ENCODE results near the gene PCDH19. TPM values are rescaled to one million over a fixed set of nuclear protein-coding genes. Genes with fewer than 3 reads are reported as not detected.

Gene PCDH19
- total and polyA plus RNA-seq, 12 donors: 0.07 to 0.35 (median 0.14) TPM; not detected in 1

DNA sequence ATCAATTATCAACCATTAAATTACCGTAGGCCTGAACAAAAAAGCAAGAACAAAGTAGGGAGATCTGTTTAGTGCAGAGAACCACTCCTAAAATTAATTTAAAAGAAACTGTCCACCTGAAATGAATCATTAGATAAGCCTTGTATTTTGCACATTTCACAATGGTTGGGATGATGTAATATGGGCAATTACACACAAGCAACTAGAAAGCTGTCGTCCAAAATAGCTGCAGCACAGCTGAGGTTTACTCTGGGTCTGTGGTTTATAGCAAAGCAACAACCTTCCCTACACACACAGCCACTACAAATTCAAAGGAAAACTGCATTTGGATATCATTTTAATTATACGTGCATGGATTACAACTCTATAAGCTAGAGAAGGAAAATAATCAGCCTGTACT is 28.5 kb downstream of the PCDH19 start:
- no peak for DNase-seq
- H3K36me3 ChIP-seq (replicated peaks in 1 of 2): no peaks in the 10 kb centered on the region
- intact Hi-C loops (cut with DNase I): no loop called here
- H3K27me3 ChIP-seq: peaks cover 5% of the 10 kb centered on the region
- TF ChIP-seq, protein P1, sequence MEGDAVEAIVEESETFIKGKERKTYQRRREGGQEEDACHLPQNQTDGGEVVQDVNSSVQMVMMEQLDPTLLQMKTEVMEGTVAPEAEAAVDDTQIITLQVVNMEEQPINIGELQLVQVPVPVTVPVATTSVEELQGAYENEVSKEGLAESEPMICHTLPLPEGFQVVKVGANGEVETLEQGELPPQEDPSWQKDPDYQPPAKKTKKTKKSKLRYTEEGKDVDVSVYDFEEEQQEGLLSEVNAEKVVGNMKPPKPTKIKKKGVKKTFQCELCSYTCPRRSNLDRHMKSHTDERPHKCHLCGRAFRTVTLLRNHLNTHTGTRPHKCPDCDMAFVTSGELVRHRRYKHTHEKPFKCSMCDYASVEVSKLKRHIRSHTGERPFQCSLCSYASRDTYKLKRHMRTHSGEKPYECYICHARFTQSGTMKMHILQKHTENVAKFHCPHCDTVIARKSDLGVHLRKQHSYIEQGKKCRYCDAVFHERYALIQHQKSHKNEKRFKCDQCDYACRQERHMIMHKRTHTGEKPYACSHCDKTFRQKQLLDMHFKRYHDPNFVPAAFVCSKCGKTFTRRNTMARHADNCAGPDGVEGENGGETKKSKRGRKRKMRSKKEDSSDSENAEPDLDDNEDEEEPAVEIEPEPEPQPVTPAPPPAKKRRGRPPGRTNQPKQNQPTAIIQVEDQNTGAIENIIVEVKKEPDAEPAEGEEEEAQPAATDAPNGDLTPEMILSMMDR (IDR thresholded peaks at IDR 0.05): no peak
- TF ChIP-seq POLR2A (IDR thresholded peaks at IDR 0.05): no peak
- no peak overlapping the region for H3K27ac ChIP-seq
- H3K4me3 ChIP-seq: no peak overlapping the region
- H3K9me3 ChIP-seq (replicated peaks in 1 of 3): no peaks in the 10 kb centered on the region
- 54 to 68% (median 58%) methylated on average over 3 of the region's 3 CpGs for WGBS, 4 donors
- no peaks in the 10 kb centered on the region for H3K4me1 ChIP-seq (replicated peaks in 1 of 2)

DNA sequence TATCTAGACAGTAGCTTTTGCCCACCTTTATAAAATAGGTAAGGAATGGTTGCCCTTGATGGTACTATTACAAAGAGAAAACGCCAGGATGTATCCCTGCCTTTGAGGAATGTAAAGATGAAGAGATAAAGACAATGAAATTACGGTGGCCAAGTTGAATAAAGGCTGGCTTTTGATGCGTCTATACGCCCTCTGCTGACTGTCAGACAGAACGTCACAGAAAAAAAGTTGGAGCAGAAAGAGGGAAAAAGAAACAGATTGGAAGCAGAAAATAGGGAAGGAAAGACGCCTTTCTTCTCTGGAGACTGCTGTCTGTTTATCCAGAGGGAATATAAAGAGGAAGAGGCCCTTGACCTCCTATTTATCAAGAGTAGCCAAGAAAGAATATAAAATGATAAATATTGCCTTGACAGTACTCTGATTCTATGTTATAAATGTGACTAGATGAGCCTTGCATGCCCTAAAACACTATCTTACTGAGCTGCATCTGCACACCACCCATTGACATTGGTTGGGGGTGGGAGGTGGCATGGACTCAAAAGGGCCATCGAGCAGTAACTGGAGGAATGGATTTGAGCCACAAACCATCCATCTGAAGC is 30.6 kb downstream of the PCDH19 start:
- peaks cover 20% of the 10 kb centered on the region for H3K27me3 ChIP-seq
- H3K27ac ChIP-seq: no peak overlapping the region
- peak in 1 of 7 donors; percentile 1 for DNase-seq
- intact Hi-C loops (cut with DNase I): no loop called here
- no peaks in the 10 kb centered on the region for H3K4me1 ChIP-seq (replicated peaks in 1 of 2)
- no peak overlapping the region for H3K4me3 ChIP-seq
- 2 to 10% (median 6%) methylated on average over 6 to 7 of the region's 7 CpGs for WGBS, 4 donors
- no peaks in the 10 kb centered on the region for H3K36me3 ChIP-seq (replicated peaks in 1 of 2)
- TF ChIP-seq POLR2A (IDR thresholded peaks at IDR 0.05): no peak
- TF ChIP-seq, protein P1 (IDR thresholded peaks at IDR 0.05): peak; percentile 28 to 51 (median 42)
- H3K9me3 ChIP-seq (replicated peaks in 1 of 3): no peaks in the 10 kb centered on the region

DNA sequence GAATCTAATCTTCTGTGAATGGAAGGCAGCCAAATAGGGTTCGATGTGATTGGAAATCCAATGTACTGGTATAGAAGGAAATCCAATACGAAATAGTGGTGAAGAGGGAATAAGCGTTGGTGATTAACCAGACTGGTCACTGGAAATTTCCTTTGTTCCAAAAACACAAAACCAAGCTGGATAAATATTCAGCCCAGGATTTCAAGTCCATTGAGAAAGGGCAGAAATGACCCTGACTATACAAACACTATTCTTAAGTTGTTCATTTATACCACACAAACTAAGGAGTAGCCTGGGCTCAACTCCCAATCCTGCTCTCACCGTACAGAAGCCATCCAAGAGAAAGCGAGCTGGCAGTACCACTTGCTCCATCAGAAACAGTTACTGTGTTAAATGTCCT is 32.2 kb downstream of the PCDH19 start:
- Histone ChIP-seq H3K27me3 (peaks cover 22% of the 10 kb centered on the region), H3K9me3 (replicated peaks in 1 of 3) (no peaks in the 10 kb centered on the region), H3K36me3 (replicated peaks in 1 of 2) (no peaks in the 10 kb centered on the region), H3K4me3 (no peak overlapping the region), H3K27ac (no peak overlapping the region), H3K4me1 (replicated peaks in 1 of 2) (no peaks in the 10 kb centered on the region)
- WGBS, 4 donors: 75 to 91% (median 84%) methylated on average over 5 of the region's 5 CpGs
- TF ChIP-seq, protein P1 (IDR thresholded peaks at IDR 0.05): no peak
- TF ChIP-seq POLR2A (IDR thresholded peaks at IDR 0.05): no peak
- no peak for DNase-seq
- intact Hi-C loops (cut with DNase I): no loop called here

DNA sequence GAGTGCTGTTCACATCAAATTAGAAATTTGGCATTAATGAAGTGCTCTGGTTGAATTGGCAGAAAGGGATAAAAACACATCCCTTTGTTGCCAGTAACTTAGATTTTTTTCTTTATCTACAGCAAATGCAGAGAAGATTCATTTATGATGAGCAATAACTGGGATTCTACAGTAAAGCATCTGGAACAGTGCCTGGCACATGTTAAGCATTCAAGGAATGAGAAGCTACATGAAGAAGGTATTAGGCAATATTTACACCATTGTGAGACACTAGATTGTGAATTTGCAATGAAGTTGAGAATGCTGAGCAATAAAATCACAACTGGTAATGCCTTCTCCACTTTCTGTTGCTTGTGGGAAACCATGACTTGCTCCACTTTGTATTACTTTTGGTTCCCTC is 33.5 kb downstream of the PCDH19 start:
- no peaks in the 10 kb centered on the region for H3K36me3 ChIP-seq (replicated peaks in 1 of 2)
- no peaks in the 10 kb centered on the region for H3K9me3 ChIP-seq (replicated peaks in 1 of 3)
- H3K4me1 ChIP-seq (replicated peaks in 1 of 2): no peaks in the 10 kb centered on the region
- no peak overlapping the region for H3K4me3 ChIP-seq
- no peak overlapping the region for H3K27ac ChIP-seq
- intact Hi-C loops (cut with DNase I): no loop called here
- DNase-seq: no peak
- H3K27me3 ChIP-seq: peaks cover 30% of the 10 kb centered on the region
- TF ChIP-seq, protein P1 (IDR thresholded peaks at IDR 0.05): no peak
- TF ChIP-seq POLR2A (IDR thresholded peaks at IDR 0.05): no peak

Data from adrenal gland (tissue), 12 donors.